DOHH2 (cell line): ENCODE data around the gene SUMF1.
A peak's percentile ranks its signal among the peaks of the same experiment; 100 is the strongest.

Experiments used
- H3F3A ChIP-seq: fragments of 200-600 bp; sonication (generic), shearing (Covaris generic); 2 replicates; pipeline ENCODE4 v1.6.0; 2016; ENCODE audit warnings: antibody characterized with exemption, mild to moderate bottlenecking; ENCODE audit not compliant: control insufficient read depth, insufficient read depth
- H3K27ac ChIP-seq: fragments of 200-600 bp; sonication (generic); 2 replicates; pipeline ENCODE4 v1.5.1; 2014; ENCODE audit warnings: low read depth, mild to moderate bottlenecking, low read length, moderate library complexity
- H3K27me3 ChIP-seq: fragments of 200-600 bp; sonication (generic); 2 replicates; pipeline ENCODE4 v1.6.1; 2014; ENCODE audit warnings: mild to moderate bottlenecking, low read length, mixed read lengths; ENCODE audit not compliant: control insufficient read depth
- H3K36me3 ChIP-seq: fragments of 200-600 bp; sonication (generic); 2 replicates; pipeline ENCODE4 v1.6.1; 2014; ENCODE audit warnings: mild to moderate bottlenecking, low read length, moderate library complexity, mixed read lengths; ENCODE audit not compliant: control insufficient read depth
- H3K4me1 ChIP-seq: fragments of 200-600 bp; sonication (generic); 2 replicates; pipeline ENCODE4 v1.6.1; 2014; ENCODE audit warnings: mild to moderate bottlenecking, low read length, mixed read lengths; ENCODE audit not compliant: control insufficient read depth
- H3K4me2 ChIP-seq: fragments of 200-600 bp; sonication (generic); 2 replicates; pipeline ENCODE4 v1.6.0; 2014; ENCODE audit warnings: mild to moderate bottlenecking, low read length, moderate library complexity
- H3K4me3 ChIP-seq: fragments of 200-600 bp; sonication (generic); 2 replicates; pipeline ENCODE4 v1.5.1; 2014; ENCODE audit warnings: mild to moderate bottlenecking, low read length, mixed read lengths
- H3K79me2 ChIP-seq: fragments of 200-600 bp; sonication (generic); 2 replicates; pipeline ENCODE4 v1.6.1; 2014; ENCODE audit warnings: mild to moderate bottlenecking, low read length, mixed read lengths; ENCODE audit not compliant: control insufficient read depth
- H3K9me2 ChIP-seq: fragments of 200-600 bp; sonication (generic); replicated peaks from 2 replicates; pipeline ENCODE4 v1.6.1; 2014; ENCODE audit warnings: mild to moderate bottlenecking, low read length, mixed read lengths; ENCODE audit not compliant: control insufficient read depth
- H3K9me3 ChIP-seq: fragments of 200-600 bp; sonication (generic); 2 replicates; pipeline ENCODE4 v1.6.1; 2014; ENCODE audit warnings: antibody characterized with exemption, low read length, mixed read lengths; ENCODE audit not compliant: control insufficient read depth, insufficient read depth
- H4K20me1 ChIP-seq: fragments of 200-600 bp; sonication (generic); 2 replicates; pipeline ENCODE4 v1.6.0; 2014; ENCODE audit warnings: low read depth, mild to moderate bottlenecking, antibody characterized with exemption, low read length, moderate library complexity; ENCODE audit not compliant: control insufficient read depth, insufficient read depth
- EZH2phosphoT487 ChIP-seq: fragments of 200-600 bp; sonication (generic); IDR thresholded peaks from 2 replicates; pipeline ENCODE4 v1.6.1; 2017; ENCODE audit warnings: borderline replicate concordance, mild to moderate bottlenecking, antibody characterized with exemption, low read length, moderate library complexity, mixed read lengths
- TF ChIP-seq, protein P1 (sequence below): fragments of 200-600 bp; sonication (generic); IDR thresholded peaks from one replicate; pipeline ENCODE4 v1.5.1; 2014; ENCODE audit warnings: antibody characterized with exemption, mild to moderate bottlenecking, low read depth, low read length; ENCODE audit not compliant: poor library complexity, severe bottlenecking

Gene SUMF1

DNA sequence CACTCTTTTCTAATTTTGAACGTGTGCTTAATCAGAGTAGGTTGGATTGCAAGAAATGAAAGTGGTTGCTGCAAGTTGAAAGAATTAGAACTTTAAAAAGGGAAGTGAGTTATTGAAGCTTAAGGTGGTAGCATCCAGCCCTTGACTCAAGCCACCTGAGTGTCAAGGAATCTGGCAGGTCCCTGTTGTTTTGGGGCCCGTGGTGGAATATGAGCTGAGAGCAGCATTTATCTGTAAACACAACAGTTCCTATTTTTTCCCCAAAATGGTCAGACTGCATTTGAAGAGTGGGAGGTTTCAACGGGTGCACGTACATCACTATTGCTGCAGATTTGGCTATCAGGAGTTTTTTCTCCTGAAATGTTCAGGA is 27.8 kb upstream of the SUMF1 start:
- H3K9me3 ChIP-seq = no peaks in the 10 kb centered on the region
- H4K20me1 ChIP-seq = no peaks in the 10 kb centered on the region
- no peaks in the 10 kb centered on the region for H3K9me2 ChIP-seq
- H3K27me3 ChIP-seq = peaks cover 22% of the 10 kb centered on the region
- H3K79me2 ChIP-seq = peaks cover 34% of the 10 kb centered on the region
- H3K4me2 ChIP-seq = peak overlapping the region; percentile 90
- peaks cover 29% of the 10 kb centered on the region for H3K36me3 ChIP-seq
- peaks cover 15% of the 10 kb centered on the region for H3F3A ChIP-seq
- peaks cover 42% of the 10 kb centered on the region for H3K4me1 ChIP-seq
- peak overlapping the region; percentile 76 for H3K27ac ChIP-seq
- peak overlapping the region; percentile 95 for H3K4me3 ChIP-seq
- TF ChIP-seq, protein P1, sequence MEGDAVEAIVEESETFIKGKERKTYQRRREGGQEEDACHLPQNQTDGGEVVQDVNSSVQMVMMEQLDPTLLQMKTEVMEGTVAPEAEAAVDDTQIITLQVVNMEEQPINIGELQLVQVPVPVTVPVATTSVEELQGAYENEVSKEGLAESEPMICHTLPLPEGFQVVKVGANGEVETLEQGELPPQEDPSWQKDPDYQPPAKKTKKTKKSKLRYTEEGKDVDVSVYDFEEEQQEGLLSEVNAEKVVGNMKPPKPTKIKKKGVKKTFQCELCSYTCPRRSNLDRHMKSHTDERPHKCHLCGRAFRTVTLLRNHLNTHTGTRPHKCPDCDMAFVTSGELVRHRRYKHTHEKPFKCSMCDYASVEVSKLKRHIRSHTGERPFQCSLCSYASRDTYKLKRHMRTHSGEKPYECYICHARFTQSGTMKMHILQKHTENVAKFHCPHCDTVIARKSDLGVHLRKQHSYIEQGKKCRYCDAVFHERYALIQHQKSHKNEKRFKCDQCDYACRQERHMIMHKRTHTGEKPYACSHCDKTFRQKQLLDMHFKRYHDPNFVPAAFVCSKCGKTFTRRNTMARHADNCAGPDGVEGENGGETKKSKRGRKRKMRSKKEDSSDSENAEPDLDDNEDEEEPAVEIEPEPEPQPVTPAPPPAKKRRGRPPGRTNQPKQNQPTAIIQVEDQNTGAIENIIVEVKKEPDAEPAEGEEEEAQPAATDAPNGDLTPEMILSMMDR = no peak
- no peak for TF ChIP-seq EZH2phosphoT487

DNA sequence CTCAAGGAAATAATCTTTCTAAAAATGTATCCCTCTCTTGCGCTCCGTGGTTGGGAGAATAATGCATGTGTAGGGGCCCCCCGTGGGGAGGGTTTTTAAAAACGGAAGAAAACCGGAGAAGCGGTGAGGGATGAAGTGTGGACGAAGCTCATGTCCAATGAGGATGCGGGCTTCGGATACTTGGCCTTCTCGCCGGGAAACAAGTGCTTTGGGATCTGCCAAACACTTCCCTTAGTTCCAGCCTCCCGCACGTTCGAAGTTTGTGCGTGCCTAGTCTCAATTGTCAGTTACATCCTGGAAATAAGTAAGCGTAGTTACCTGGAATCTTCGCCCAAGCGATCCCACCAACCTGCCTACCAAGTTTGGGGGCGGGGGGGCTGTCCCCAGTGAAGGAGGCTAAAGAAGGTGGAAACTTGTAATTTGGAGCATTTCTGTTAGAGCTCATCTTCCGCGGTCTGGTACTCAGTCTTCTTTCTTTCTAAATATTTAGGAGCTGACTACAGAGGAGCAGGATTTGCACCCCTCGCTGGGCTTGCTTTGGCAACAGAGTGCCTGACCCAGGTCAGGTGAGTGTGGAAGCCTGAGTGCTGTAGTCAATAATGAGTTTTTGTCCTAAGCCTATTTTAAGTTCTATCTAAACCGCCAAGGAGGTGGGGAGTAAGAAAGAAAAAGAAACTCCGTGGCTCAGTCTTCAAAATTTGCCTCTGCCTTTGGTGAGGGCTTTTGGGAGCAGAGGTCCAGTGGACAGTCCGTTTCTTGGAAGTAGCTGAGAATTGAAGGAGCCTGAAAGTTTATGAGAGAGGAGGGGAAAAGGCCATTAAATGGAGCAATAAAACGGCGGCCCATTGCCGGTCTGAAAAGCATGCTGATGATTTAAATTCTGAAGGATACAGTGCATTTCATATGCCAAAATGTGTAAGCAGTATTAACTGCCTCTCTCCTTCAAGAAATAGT is 27.1 kb upstream of the SUMF1 start:
- Histone ChIP-seq H3K4me3 (peak overlapping the region; percentile 95), H3K9me2 (no peaks in the 10 kb centered on the region), H4K20me1 (no peaks in the 10 kb centered on the region), H3K4me2 (peak overlapping the region; percentile 90), H3K9me3 (no peaks in the 10 kb centered on the region), H3F3A (peaks cover 15% of the 10 kb centered on the region), H3K27ac (peak overlapping the region; percentile 76), H3K36me3 (peaks cover 26% of the 10 kb centered on the region), H3K4me1 (peaks cover 42% of the 10 kb centered on the region), H3K27me3 (peaks cover 25% of the 10 kb centered on the region), H3K79me2 (peaks cover 34% of the 10 kb centered on the region)
- no peak for TF ChIP-seq EZH2phosphoT487
- TF ChIP-seq, protein P1 = no peak

DNA sequence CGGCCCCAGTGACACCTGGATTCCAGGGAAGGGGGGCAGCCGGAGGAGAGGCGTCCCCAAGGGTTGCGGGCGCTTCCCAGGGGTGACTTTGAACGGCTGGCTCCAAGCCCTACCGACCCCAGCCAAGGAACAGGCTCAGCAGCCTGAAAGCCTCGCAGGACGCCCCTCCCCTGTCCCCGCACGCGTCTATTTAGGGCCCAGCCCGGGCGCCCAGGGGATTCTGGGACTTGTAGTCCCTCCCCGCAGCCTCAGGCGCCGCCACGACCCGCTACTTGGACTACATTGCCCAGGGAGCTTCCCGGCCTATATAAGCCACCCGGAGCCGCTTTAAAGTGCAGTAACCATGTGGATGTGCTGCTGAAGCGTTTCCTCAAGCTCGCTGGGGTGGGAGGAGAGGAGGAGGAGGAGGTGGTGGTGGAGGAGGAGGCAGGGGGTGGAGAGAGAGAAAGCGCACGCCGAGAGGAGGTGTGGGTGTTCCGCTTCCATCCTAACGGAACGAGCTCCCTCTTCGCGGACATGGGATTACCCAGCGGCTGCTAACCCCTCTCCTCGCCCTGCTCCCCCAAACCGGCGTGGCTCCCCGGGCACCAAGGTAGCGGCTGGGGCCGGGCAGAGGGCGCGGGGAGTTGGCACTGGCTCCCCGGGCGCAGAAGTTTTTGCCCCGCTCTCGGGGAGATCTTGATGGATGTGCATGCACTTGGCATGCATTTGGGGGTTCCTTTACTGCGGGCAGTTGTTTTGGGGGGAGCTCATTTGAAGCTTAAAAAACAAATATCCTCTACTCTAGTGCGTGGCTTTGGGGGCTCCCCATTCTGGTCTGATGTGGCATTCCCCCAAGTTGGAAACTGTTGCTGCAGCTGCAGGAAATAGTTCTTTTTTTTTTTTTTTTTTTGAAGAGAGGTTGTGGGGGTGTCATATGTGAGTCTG is 26.2 kb upstream of the SUMF1 start, which contains the start of gene ITPR1:
TSS of gene ITPR1 (plus strand) at position 335 of the 927 bp plus-strand sequence. CDS start 23,144 bp downstream, outside the sequence.
- Histone ChIP-seq H3K27ac (peak within 1 kb of the TSS; percentile 76), H3K4me3 (peak within 1 kb of the TSS; percentile 95), H3K36me3 (peaks cover 23% of the 10 kb centered on the region), H3F3A (peaks cover 15% of the 10 kb centered on the region), H3K79me2 (peaks cover 31% of the 10 kb centered on the region), H3K4me2 (peak within 1 kb of the TSS; percentile 90), H3K27me3 (peaks cover 28% of the 10 kb centered on the region), H4K20me1 (no peaks in the 10 kb centered on the region), H3K9me2 (no peaks in the 10 kb centered on the region), H3K4me1 (peaks cover 42% of the 10 kb centered on the region), H3K9me3 (no peaks in the 10 kb centered on the region)
- no peak for TF ChIP-seq EZH2phosphoT487
- TF ChIP-seq, protein P1 = no peak
